ENCODE results near the gene GET4. TPM values are rescaled to one million over a fixed set of nuclear protein-coding genes. Genes with fewer than 3 reads are reported as not detected.
"Not testable (repeated sequence)": the region's sequence is repeated elsewhere in the genome, so short reads cannot be mapped to it uniquely, and the experiment has no call there.

GET4 gene
- total and polyA plus RNA-seq, 2 donors = 11.6 to 42.4 TPM

DNA sequence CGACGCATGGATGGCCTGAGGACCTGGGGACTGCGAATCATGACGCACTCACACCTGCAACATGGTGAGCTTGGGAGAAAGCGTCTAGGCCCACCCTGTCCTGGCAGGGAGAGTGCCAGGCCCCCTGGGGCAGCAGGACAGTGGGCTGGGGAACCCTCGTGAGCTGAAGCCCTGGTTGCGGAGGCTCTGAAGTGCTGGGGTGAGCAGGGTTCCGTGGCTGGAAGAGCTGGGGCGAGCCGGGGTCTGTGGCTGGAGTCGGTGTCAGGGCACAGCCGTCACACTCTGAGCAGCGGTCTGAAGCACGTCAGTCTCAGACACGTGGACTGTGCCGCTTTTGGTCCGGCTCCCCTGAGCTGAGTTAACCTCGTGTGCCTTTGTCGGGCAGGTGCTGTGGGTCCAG is 39.4 kb upstream of the GET4 start:
- Histone ChIP-seq H3K4me3 (ENCODE audit: low read depth, low read length) (no peak overlapping the region), H3K36me3 (ENCODE audit: insufficient read depth) (peaks cover 6% of the 10 kb centered on the region), H3K4me1 (ENCODE audit: insufficient read depth) (no peaks in the 10 kb centered on the region), H3K27ac (ENCODE audit: low read depth) (no peak overlapping the region)
- DNase-seq (ENCODE audit: extremely low spot score) = no peak
- WGBS = 92% methylated on average over 19 of the region's 19 CpGs

DNA sequence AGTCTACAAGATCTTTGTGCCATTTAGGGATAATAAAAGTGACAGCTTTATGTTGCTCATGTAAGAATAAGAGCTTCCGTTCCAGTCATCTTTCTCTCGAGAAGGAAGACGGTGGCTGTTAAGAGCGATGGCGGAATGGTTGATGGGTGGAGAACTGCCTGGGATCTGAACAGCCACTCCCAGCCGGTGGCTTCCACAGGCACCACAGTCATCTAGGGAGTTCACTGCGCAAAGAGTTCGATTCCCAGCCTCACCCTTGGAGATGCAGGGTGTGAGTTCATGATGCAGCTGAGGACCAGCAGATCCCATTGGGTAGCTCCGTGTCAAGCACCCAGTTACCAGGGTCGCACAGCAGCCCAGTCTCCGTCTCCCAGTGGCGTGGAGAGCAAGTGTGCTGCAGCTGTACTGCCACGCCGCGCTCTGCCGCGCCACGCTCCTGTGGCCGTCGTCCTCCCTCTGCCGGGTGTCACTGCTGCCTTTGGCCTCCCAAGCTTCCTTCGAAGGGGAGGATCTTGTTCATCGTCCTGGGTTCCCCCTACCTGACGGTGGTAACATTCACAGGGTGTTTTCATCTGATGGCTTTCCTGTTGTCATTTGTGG is 36.3 kb upstream of the GET4 start:
- no peak for DNase-seq (ENCODE audit: extremely low spot score)
- no peaks in the 10 kb centered on the region for H3K4me1 ChIP-seq (ENCODE audit: insufficient read depth)
- H3K27ac ChIP-seq (ENCODE audit: low read depth) = no peak overlapping the region
- H3K36me3 ChIP-seq (ENCODE audit: insufficient read depth) = peaks cover 10% of the 10 kb centered on the region
- WGBS = 92% methylated on average over 24 of the region's 24 CpGs
- H3K4me3 ChIP-seq (ENCODE audit: low read depth, low read length) = no peak overlapping the region

DNA sequence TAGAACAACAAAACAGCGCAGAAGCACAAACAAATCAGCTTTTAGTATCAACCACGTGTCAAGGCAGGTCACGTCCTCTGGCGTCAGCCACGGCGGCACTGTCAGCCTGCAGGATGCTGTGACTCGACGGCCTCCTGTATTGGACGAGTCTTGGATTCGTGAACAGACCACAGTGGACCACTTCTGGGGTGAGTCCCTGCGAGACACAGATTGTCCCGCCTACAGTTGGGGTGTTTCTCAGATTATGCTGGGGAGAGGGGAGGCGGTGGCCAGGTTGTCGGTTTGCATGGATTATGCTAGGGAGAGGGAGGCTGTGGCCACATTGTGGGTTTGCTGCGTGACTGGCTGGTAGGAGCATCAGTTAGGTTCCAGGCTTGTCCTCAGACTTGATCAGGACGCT is 34.4 kb upstream of the GET4 start:
- DNase-seq (ENCODE audit: extremely low spot score) = no peak
- no peak overlapping the region for H3K4me3 ChIP-seq (ENCODE audit: low read depth, low read length)
- H3K27ac ChIP-seq (ENCODE audit: low read depth) = no peak overlapping the region
- H3K4me1 ChIP-seq (ENCODE audit: insufficient read depth) = no peaks in the 10 kb centered on the region
- peaks cover 10% of the 10 kb centered on the region for H3K36me3 ChIP-seq (ENCODE audit: insufficient read depth)
- WGBS = 48% methylated on average over 16 of the region's 16 CpGs

DNA sequence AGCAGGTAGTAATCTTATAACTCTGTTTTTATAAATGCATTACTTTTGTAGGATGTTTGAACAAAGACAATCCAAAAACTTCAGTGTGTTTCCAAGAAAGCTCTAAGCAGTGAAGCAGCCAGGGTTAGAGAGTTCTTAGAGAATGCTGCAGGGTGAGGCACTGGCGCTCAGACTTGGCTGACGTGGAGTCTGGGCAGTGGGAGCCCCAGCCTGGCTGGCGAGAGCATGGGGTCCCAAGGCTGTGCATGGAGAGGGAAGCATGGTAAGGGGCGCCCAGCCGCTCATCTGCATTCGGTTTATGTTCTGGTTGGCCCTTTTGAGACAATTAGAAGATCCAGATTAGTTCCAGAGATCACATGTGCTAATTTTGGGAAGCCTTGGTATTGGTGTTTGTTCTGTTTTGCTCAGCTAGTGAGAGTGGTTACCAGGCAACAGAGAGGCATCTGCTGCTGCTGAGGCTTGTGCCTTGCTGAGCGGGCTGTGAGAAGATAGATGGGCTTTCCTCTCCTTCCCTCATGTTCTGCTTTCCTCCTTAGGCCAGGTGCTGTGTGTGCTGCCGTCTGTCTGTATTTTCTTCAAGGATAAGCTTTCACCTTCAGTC is 33.8 kb upstream of the GET4 start:
- no peak for DNase-seq (ENCODE audit: extremely low spot score)
- H3K36me3 ChIP-seq (ENCODE audit: insufficient read depth) = peaks cover 10% of the 10 kb centered on the region
- no peaks in the 10 kb centered on the region for H3K4me1 ChIP-seq (ENCODE audit: insufficient read depth)
- WGBS = 48% methylated on average over 8 of the region's 8 CpGs
- H3K4me3 ChIP-seq (ENCODE audit: low read depth, low read length) = no peak overlapping the region
- no peak overlapping the region for H3K27ac ChIP-seq (ENCODE audit: low read depth)

DNA sequence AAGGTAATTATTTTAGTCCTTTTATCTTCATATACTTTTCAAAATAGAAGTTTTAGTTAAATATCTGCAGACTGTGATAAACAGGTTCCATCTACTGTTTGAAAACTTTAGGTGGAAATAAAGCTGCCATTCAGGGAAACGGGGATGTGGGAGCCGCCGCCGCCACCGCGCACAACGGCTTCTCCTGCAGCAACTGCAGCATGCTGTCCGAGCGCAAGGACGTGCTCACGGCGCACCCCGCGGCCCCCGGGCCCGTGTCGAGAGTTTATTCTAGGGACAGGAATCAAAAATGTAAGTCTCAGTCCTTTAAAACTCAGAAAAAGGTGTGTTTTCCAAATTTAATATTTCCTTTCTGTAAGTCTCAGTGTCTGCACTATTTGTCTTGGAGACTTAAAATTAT is 33.1 kb upstream of the GET4 start:
- DNase-seq (ENCODE audit: extremely low spot score) = no peak
- Histone ChIP-seq H3K36me3 (ENCODE audit: insufficient read depth) (peaks cover 10% of the 10 kb centered on the region), H3K4me3 (ENCODE audit: low read depth, low read length) (no peak overlapping the region), H3K27ac (ENCODE audit: low read depth) (no peak overlapping the region), H3K4me1 (ENCODE audit: insufficient read depth) (no peaks in the 10 kb centered on the region)
- 94% methylated on average over 17 of the region's 17 CpGs for WGBS

DNA sequence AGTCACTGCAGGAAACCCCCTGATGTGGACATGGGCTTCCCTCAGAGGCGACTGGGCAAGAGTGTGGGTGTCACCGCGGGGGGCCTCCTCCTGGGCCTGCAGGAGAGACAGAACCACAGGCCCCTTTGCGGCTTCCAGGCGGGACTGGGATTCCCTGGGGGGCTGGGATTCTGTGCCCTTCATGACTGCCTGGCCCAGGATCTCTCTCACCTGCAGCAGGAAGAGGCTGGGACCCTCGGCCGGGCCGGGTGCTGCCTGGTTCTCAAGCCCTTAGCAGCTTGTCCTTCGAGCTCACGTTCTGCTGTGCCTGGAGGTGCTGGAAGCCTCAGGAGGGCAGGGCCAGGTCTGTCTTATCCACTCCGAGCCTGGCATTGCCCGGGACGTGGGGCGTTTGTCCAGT is 32.3 kb upstream of the GET4 start:
- DNase-seq (ENCODE audit: extremely low spot score) = no peak
- 95% methylated on average over 14 of the region's 14 CpGs for WGBS
- Histone ChIP-seq H3K27ac (ENCODE audit: low read depth) (no peak overlapping the region), H3K36me3 (ENCODE audit: insufficient read depth) (peaks cover 10% of the 10 kb centered on the region), H3K4me1 (ENCODE audit: insufficient read depth) (no peaks in the 10 kb centered on the region), H3K4me3 (ENCODE audit: low read depth, low read length) (no peak overlapping the region)

DNA sequence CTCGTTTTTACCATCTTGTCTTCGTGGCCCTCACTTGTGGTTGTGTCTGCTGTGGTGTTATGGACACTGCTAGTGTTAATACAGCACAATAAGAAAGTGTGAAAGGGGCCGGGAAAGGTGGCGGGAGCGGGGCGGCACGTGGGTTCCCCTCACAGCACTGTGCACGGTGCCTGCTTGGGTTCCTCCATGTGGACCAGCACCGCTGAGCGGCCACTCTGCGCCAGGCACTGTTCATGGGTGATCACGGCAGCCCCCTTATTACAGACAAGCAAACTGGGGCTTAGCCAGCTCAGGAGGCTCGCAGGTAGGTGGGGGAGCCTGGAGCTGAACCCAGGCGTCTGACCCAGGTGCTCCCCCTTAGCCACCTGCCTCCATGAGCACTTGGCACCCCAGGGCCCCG is 31.8 kb upstream of the GET4 start:
- no peaks in the 10 kb centered on the region for H3K4me1 ChIP-seq (ENCODE audit: insufficient read depth)
- WGBS = 92% methylated on average over 15 of the region's 15 CpGs
- DNase-seq (ENCODE audit: extremely low spot score) = no peak
- no peak overlapping the region for H3K4me3 ChIP-seq (ENCODE audit: low read depth, low read length)
- H3K36me3 ChIP-seq (ENCODE audit: insufficient read depth) = peaks cover 10% of the 10 kb centered on the region
- no peak overlapping the region for H3K27ac ChIP-seq (ENCODE audit: low read depth)

DNA sequence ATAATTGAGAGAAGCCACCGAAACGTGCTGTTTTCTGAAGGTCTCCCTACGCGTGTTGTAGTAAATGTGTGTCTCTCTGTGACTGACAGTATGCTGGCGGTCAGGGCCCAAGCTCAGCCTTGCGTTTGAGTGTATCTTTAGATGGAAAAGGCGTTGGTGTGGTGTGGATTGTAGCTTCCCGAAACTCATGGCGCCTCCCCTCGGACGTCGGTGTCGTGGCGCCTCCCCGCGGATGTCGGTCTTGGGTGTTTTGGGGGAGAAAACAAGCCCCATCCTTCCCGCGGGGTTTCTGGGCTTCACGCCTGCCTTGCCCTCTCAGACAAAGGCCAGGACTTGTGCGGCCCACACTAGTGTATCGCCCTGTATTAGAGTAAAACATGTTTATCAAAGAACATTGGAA is 31.3 kb upstream of the GET4 start:
- Histone ChIP-seq H3K27ac (ENCODE audit: low read depth) (no peak overlapping the region), H3K36me3 (ENCODE audit: insufficient read depth) (peaks cover 11% of the 10 kb centered on the region), H3K4me3 (ENCODE audit: low read depth, low read length) (no peak overlapping the region), H3K4me1 (ENCODE audit: insufficient read depth) (no peaks in the 10 kb centered on the region)
- 95% methylated on average over 22 of the region's 22 CpGs for WGBS
- DNase-seq (ENCODE audit: extremely low spot score) = no peak

DNA sequence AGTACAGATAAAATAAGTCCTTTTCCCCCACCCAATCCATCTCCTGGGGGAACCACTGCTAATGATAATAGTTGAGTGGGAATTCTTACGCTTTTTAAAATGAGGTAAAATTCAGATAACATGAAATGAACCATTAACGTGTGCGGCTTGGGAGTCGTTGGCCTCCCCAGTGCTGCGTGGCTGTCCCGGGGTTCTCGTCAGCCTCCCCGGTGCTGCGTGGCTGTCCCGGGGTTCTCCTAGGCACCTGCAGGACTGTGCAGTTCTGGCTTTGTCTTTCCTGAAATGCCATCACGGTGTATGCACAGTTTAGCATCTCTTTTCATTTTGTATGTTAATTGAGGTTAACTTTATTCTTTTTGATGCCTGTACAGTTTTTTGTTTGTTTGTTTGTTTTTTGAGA is 30.6 kb upstream of the GET4 start:
- Histone ChIP-seq H3K36me3 (ENCODE audit: insufficient read depth) (peaks cover 8% of the 10 kb centered on the region), H3K4me3 (ENCODE audit: low read depth, low read length) (no peak overlapping the region), H3K4me1 (ENCODE audit: insufficient read depth) (no peaks in the 10 kb centered on the region), H3K27ac (ENCODE audit: low read depth) (no peak overlapping the region)
- no peak for DNase-seq (ENCODE audit: extremely low spot score)
- WGBS = 96% methylated on average over 11 of the region's 11 CpGs

DNA sequence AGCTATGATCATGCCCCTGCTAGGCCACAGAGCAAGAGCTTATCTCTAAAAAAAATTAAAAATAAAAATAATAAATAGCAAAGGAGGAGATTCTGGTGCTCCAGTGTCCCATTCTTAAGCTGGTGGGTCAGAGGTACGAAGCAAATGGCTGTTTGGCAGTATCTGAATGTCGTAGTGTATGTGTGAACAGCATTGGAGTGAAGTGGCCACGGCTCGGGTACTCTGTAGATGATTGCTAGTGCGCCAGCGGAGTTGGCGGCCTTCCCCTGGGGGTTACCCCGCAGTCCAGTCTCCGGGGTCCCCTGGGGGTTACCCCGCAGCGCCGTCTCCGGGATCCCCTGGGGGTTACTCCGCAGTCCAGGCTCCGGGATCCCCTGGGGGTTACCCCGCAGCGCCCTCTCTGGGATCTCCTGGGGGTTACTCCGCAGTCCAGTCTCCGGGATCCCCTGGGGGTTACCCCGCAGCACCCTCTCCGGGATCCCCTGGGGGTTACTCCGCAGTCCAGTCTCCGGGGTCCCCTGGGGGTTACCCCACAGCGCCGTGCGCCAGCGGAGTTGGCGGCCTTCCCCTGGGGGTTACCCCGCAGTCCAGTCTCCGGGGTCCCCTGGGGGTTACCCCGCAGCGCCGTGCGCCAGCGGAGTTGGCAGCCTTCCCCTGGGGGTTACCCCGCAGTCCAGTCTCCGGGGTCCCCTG is 29.2 kb upstream of the GET4 start:
- 98% methylated on average over 35 of the region's 37 CpGs for WGBS
- H3K27ac ChIP-seq (ENCODE audit: low read depth); H3K36me3 ChIP-seq (ENCODE audit: insufficient read depth); H3K4me1 ChIP-seq (ENCODE audit: insufficient read depth); DNase-seq (ENCODE audit: extremely low spot score); H3K4me3 ChIP-seq (ENCODE audit: low read depth, low read length): not testable (repeated sequence)

DNA sequence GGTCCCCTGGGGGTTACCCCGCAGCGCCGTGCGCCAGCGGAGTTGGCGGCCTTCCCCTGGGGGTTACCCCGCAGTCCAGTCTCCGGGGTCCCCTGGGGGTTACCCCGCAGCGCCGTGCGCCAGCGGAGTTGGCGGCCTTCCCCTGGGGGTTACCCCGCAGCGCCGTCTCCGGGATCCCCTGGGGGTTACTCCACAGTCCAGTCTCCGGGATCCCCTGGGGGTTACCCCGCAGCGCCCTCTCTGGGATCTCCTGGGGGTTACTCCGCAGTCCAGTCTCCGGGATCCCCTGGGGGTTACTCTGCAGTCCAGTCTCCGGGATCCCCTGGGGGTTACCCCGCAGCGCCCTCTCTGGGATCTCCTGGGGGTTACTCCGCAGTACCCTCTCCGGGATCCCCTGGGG is 28.6 kb upstream of the GET4 start:
- not testable (repeated sequence) for H3K27ac ChIP-seq (ENCODE audit: low read depth); H3K4me1 ChIP-seq (ENCODE audit: insufficient read depth); H3K36me3 ChIP-seq (ENCODE audit: insufficient read depth); DNase-seq (ENCODE audit: extremely low spot score); H3K4me3 ChIP-seq (ENCODE audit: low read depth, low read length)
- WGBS = 98% methylated on average over 20 of the region's 28 CpGs

DNA sequence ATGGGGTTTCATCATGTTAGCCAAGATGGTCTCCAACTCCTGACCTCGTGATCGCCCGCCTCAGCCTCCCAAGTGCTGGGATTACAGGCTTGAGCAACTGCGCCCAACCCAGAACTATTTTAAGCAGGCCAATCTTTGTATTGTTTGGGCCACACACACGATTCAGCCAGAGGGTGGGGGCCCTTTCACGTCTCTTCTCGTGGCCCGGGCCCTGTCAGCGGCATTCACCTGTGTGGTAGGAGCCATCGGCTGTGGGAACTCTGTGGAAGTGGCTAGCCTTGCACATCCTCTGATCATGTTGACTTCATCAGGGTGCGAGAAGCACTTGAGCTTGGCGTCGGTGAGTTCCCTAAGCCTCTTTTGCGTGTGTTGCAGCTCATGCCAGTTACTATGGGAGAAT is 27.2 kb upstream of the GET4 start:
- H3K36me3 ChIP-seq (ENCODE audit: insufficient read depth) = peaks cover 11% of the 10 kb centered on the region

DNA sequence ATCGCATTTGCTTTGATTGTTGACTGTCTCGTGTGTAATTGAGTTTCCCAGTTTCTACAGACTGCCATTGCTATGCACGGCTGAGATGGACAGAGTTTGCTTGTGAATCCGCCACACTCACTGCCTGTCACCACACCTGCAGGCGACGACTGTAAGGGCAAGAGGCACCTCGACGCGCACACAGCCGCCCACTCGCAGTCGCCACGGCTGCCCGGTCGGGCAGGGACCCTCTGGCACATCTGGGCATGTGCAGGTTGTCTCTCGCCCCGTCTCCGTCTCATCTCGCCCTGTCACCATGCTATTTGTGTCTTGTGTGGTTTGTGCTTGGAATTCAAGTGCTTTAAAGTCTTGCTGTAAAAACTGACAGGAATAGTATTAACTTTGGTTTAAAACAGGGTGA is 26.6 kb upstream of the GET4 start:
- Histone ChIP-seq H3K36me3 (ENCODE audit: insufficient read depth) (peaks cover 9% of the 10 kb centered on the region), H3K27ac (ENCODE audit: low read depth) (no peak overlapping the region), H3K4me3 (ENCODE audit: low read depth, low read length) (no peak overlapping the region), H3K4me1 (ENCODE audit: insufficient read depth) (no peaks in the 10 kb centered on the region)
- 94% methylated on average over 19 of the region's 19 CpGs for WGBS
- no peak for DNase-seq (ENCODE audit: extremely low spot score)

More for the DNA sequence above, 27.2 kb upstream of the GET4 start:
- WGBS = 93% methylated on average over 14 of the region's 14 CpGs
- no peak for DNase-seq (ENCODE audit: extremely low spot score)
- Histone ChIP-seq H3K4me3 (ENCODE audit: low read depth, low read length) (no peak overlapping the region), H3K27ac (ENCODE audit: low read depth) (no peak overlapping the region), H3K4me1 (ENCODE audit: insufficient read depth) (no peaks in the 10 kb centered on the region)

DNA sequence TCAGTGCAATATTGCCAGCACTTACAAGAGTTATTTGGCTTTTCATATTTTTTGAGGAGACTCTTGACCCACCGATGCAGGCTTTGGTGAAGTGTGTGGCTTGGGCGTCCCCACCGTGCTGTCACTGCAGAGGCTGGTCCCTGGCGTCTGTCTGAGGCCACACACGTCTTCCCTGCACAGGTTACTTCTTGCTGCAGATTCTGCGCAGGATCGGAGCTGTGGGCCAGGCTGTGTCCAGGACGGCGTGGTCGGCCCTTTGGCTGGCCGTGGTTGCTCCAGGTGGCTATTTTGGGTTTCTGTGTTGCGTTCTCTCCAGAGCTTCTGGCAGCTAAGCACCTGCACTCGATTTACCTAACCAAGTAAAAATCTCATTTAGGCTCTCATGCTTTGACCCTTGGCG is 25.1 kb upstream of the GET4 start:
- H3K27ac ChIP-seq (ENCODE audit: low read depth) = no peak overlapping the region
- H3K4me1 ChIP-seq (ENCODE audit: insufficient read depth) = no peaks in the 10 kb centered on the region
- no peak for DNase-seq (ENCODE audit: extremely low spot score)
- no peak overlapping the region for H3K4me3 ChIP-seq (ENCODE audit: low read depth, low read length)
- H3K36me3 ChIP-seq (ENCODE audit: insufficient read depth) = peaks cover 9% of the 10 kb centered on the region
- 93% methylated on average over 14 of the region's 14 CpGs for WGBS
